ENCODE data around the gene SELENON. TPM values are rescaled to one million over a fixed set of nuclear protein-coding genes. Genes with fewer than 3 reads are reported as not detected.

Gene SELENON
- total and polyA plus RNA-seq, 3 donors from 2014 or later, result 17.2 to 30.7 (median 29.8) TPM

- H3K27ac ChIP-seq, result no peak overlapping the region
- H3K27me3 ChIP-seq, result no peaks in the 10 kb centered on the region
- intact Hi-C loops (cut with DNase I; ENCODE audit: low total_unique reads), result no loop called here
- no peaks in the 10 kb centered on the region for H3K9me3 ChIP-seq
- WGBS, 2 donors, result 65 to 68% methylated on average over 6 to 7 of the region's 7 CpGs
- no peak overlapping the region for H3K4me3 ChIP-seq
- no peak for TF ChIP-seq CTCF (IDR thresholded peaks at IDR 0.05)
- TF ChIP-seq POLR2A (IDR thresholded peaks at IDR 0.05), result no peak
- H3K4me1 ChIP-seq, result no peaks in the 10 kb centered on the region
- H3K36me3 ChIP-seq (ENCODE audit: low read depth, missing control alignments), result no peaks in the 10 kb centered on the region
- no peak for DNase-seq
These were observed 6.3 kb upstream of the SELENON start for GRCh38 chr1:25793585-25794170.

GRCh38 chr1:25794325-25794724 lies 5.7 kb upstream of the SELENON start:
- H3K4me1 ChIP-seq, result peaks cover under 1% of the 10 kb centered on the region
- H3K9me3 ChIP-seq, result no peaks in the 10 kb centered on the region
- no peaks in the 10 kb centered on the region for H3K36me3 ChIP-seq (ENCODE audit: low read depth, missing control alignments)
- H3K27me3 ChIP-seq, result no peaks in the 10 kb centered on the region
- no peak overlapping the region for H3K27ac ChIP-seq
- no peak for DNase-seq
- H3K4me3 ChIP-seq, result no peak overlapping the region
- WGBS, 2 donors, result 70 to 82% methylated on average over 8 of the region's 8 CpGs
- no peak for TF ChIP-seq CTCF (IDR thresholded peaks at IDR 0.05)
- no peak for TF ChIP-seq POLR2A (IDR thresholded peaks at IDR 0.05)
- intact Hi-C loops (cut with DNase I; ENCODE audit: low total_unique reads), result no loop called here

- H3K36me3 ChIP-seq (ENCODE audit: low read depth, missing control alignments), result no peaks in the 10 kb centered on the region
- no peak for DNase-seq
- H3K9me3 ChIP-seq, result no peaks in the 10 kb centered on the region
- no peaks in the 10 kb centered on the region for H3K27me3 ChIP-seq
- peaks cover 5% of the 10 kb centered on the region for H3K4me1 ChIP-seq
- TF ChIP-seq POLR2A (IDR thresholded peaks at IDR 0.05) (no peak), CTCF (IDR thresholded peaks at IDR 0.05) (no peak)
- intact Hi-C loops (cut with DNase I; ENCODE audit: low total_unique reads), result no loop called here
- no peak overlapping the region for H3K4me3 ChIP-seq
- WGBS, 2 donors, result 62 to 75% methylated on average over 2 of the region's 2 CpGs
- H3K27ac ChIP-seq, result no peak overlapping the region
These were observed 4.8 kb upstream of the SELENON start for GRCh38 chr1:25795211-25795610.

- Histone ChIP-seq H3K27me3 (no peaks in the 10 kb centered on the region), H3K4me1 (peaks cover 10% of the 10 kb centered on the region), H3K9me3 (no peaks in the 10 kb centered on the region), H3K4me3 (no peak overlapping the region), H3K27ac (no peak overlapping the region), H3K36me3 (ENCODE audit: low read depth, missing control alignments) (no peaks in the 10 kb centered on the region)
- no peak for TF ChIP-seq POLR2A (IDR thresholded peaks at IDR 0.05)
- TF ChIP-seq CTCF (IDR thresholded peaks at IDR 0.05), result no peak
- intact Hi-C loops (cut with DNase I; ENCODE audit: low total_unique reads), result no loop called here
- 81% methylated on average over 22 of the region's 22 CpGs for WGBS, 2 donors
- DNase-seq, result no peak
These were observed 3.8 kb upstream of the SELENON start for GRCh38 chr1:25795946-25796810.
